Ovary (tissue), 9 donors: Measurements from ENCODE around the gene NSF. TPM values are rescaled to one million over a fixed set of nuclear protein-coding genes. Genes with fewer than 3 reads are reported as not detected.

Source experiments
- DNase-seq, 5 donors: peaks; one replicate each; pipeline ENCODE4 v3.0.0-alpha.2; 2019 to 2020
- H3K27ac ChIP-seq, 2 donors: fragments of 200-600 bp; one replicate each; pipeline versions ENCODE4 v1.5.1 to v1.8.0; 2019 to 2022
- H3K27me3 ChIP-seq: fragments of 200-600 bp; one replicate; pipeline ENCODE4 v1.8.0; 2022
- H3K36me3 ChIP-seq: fragments of 200-600 bp; sonication (generic); one replicate; pipeline ENCODE4 v1.5.1; 2019
- H3K4me1 ChIP-seq: one replicate; pipeline ENCODE4 v1.8.1; 2013; ENCODE audit warnings: mild to moderate bottlenecking, moderate library complexity; ENCODE audit not compliant: insufficient read depth
- H3K4me3 ChIP-seq: fragments of 200-600 bp; sonication (generic); one replicate; pipeline ENCODE4 v1.5.1; 2017
- H3K9me3 ChIP-seq, 2 donors: fragments of 200-600 bp in 1 of 2; sonication (generic) in 1 of 2; one replicate each; pipeline versions ENCODE4 v1.5.1 to v1.8.1; 2013 to 2019; ENCODE audit warnings: mild to moderate bottlenecking in 1 of 2, moderate library complexity in 1 of 2
- EP300 ChIP-seq: sonication (generic); formaldehyde crosslinking; IDR thresholded peaks from one replicate; pipeline ENCODE4 v1.6.1; 2017; ENCODE audit warnings: antibody characterized with exemption
- POLR2A ChIP-seq: fragments of 450-650 bp; IDR thresholded peaks from one replicate; pipeline ENCODE4 v1.6.1; 2017; ENCODE audit warnings: antibody characterized with exemption, mild to moderate bottlenecking, moderate library complexity
- WGBS, 3 donors: extraction: QIAGEN DNeasy Blood & Tissue Kit in 1 of 3; methylation state at CpG; one replicate each; pipeline versions ENCODE4 v1.1.5 to v1.1.7; 2013 to 2017; 5-methylcytosine and 5-hydroxymethylcytosine counted together
- intact Hi-C, 4 donors: fragments of 100-400 bp; cut with DNase I; formaldehyde crosslinking; loops; one replicate each; pipeline versions ENCODE4 v1.11.0 to v1.15.1; 2022 to 2023
- polyA plus RNA-seq, 2 donors: library from polyadenylated mRNA; stranded (reverse); fragments of 200-250 nt in 1 of 2; fragments of 350-450 nt in 1 of 2; fragmentation: Illumina TruSeq in 1 of 2; extraction: RNeasy Lipid Tissue Mini Kit (QIAGEN cat#74804) in 1 of 2; gene quantifications; one replicate each; pipeline ENCODE4 v1.2.3, GENCODE V29; 2013 to 2014
- total RNA-seq, 7 donors: library from RNA; depleted of rRNA in 2 of 7; stranded (reverse); fragments of >200 nt in 2 of 7; fragmentation: NEBNext Ultra II Directional in 3 of 7; extraction: Animal tissue kit (Norgen Biotek cat#: 25700) in 3 of 7; gene quantifications; one replicate each; pipeline versions ENCODE4 v1.1.0 to v1.2.4, GENCODE V29; 2016 to 2023
- TF ChIP-seq, protein P1 (sequence below), 3 donors: fragments of 450-650 bp in 2 of 3; fragments of 200-600 bp in 1 of 3; IDR thresholded peaks; one replicate each; pipeline versions ENCODE4 v1.5.1 to v1.8.0; 2016 to 2022; ENCODE audit warnings: antibody characterized with exemption in 3 of 3, mild to moderate bottlenecking in 1 of 3
- donor health status: DM: no; HTN: no; CAD: no; lungs with moderate emphysema.
- donor health status: DM: no; HTN: no; CAD: no.
- donor health status: Bipolar disorder and iron deficiency.
- donor health status: DM: yes; HTN: yes; CAD: no.
- donor health status: DM: no; HTN: no; CAD: no.
- donor health status: DM: yes; HTN: yes; CAD: no.

The NSF gene
- total and polyA plus RNA-seq, 9 donors: 6.6 to 33.3 (median 19.6) TPM

GRCh38 chr17:46796084-46796483 is 205.6 kb downstream of the NSF start:
- Histone ChIP-seq H3K36me3 (no peaks in the 10 kb centered on the region), H3K4me3 (no peak overlapping the region), H3K27ac (no peak overlapping the region), H3K4me1 (no peaks in the 10 kb centered on the region), H3K9me3 (no peaks in the 10 kb centered on the region), H3K27me3 (no peaks in the 10 kb centered on the region)
- DNase-seq: no peak
- intact Hi-C loops: no loop called here
- TF ChIP-seq, protein P1, sequence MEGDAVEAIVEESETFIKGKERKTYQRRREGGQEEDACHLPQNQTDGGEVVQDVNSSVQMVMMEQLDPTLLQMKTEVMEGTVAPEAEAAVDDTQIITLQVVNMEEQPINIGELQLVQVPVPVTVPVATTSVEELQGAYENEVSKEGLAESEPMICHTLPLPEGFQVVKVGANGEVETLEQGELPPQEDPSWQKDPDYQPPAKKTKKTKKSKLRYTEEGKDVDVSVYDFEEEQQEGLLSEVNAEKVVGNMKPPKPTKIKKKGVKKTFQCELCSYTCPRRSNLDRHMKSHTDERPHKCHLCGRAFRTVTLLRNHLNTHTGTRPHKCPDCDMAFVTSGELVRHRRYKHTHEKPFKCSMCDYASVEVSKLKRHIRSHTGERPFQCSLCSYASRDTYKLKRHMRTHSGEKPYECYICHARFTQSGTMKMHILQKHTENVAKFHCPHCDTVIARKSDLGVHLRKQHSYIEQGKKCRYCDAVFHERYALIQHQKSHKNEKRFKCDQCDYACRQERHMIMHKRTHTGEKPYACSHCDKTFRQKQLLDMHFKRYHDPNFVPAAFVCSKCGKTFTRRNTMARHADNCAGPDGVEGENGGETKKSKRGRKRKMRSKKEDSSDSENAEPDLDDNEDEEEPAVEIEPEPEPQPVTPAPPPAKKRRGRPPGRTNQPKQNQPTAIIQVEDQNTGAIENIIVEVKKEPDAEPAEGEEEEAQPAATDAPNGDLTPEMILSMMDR (IDR thresholded peaks at IDR 0.05): no peak
- TF ChIP-seq EP300 (no peak), POLR2A (no peak)
- WGBS, 3 donors: 63 to 70% (median 65%) methylated on average over 3 of the region's 3 CpGs

DNA sequence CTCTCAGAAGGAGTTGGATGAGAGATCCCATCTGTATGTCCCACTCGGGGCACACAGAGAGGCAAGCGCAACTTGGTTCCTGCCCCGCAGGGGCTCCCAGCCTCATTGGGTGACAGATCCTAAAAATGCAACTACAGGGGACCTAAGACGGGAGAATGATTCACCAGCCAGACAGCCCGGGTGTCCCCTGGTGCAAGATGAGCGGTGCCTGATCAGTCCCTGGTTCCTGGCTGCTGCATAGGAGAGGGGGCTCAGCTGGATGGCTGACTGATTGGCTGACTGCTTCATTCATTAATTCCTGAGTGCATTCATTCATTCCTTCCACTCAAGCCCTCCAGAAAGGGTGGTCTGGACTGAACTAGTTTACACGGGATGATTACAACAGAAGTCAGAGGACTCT is 206.1 kb downstream of the NSF start:
- Histone ChIP-seq H3K36me3 (no peaks in the 10 kb centered on the region), H3K4me1 (no peaks in the 10 kb centered on the region), H3K27me3 (no peaks in the 10 kb centered on the region), H3K4me3 (no peak overlapping the region), H3K9me3 (no peaks in the 10 kb centered on the region), H3K27ac (no peak overlapping the region)
- TF ChIP-seq EP300: no peak
- TF ChIP-seq, protein P1 (IDR thresholded peaks at IDR 0.05): no peak
- TF ChIP-seq POLR2A: no peak
- 66 to 75% (median 67%) methylated on average over 7 of the region's 7 CpGs for WGBS, 3 donors
- DNase-seq: no peak
- intact Hi-C loops: no loop called here

- no peaks in the 10 kb centered on the region for H3K4me1 ChIP-seq
- no peak overlapping the region for H3K4me3 ChIP-seq
- intact Hi-C loops: no loop called here
These were observed 206.6 kb downstream of the NSF start for GRCh38 chr17:46796956-46797530.

DNA sequence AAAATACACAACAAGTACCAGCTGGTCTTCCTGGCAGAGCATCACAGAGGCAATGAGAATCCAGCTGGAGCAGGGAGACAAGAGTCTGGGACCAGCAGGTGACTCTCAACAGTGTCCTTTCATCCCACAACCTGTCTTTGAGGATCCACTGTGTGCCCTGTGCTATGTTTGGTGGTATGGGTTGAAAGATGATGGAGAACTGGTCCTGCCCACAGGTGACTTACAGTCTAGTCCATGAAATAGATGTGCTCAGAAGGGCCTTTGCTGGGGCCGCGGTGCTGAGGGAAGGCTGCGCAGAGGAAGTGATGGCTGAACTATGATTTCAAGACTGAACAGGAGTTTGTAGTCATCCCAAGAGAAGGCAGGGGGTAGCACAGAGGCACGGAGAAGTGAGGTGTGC is 210.1 kb downstream of the NSF start:
- Histone ChIP-seq H3K9me3 (no peaks in the 10 kb centered on the region), H3K27me3 (no peaks in the 10 kb centered on the region), H3K27ac (no peak overlapping the region), H3K4me1 (no peaks in the 10 kb centered on the region), H3K36me3 (no peaks in the 10 kb centered on the region), H3K4me3 (no peak overlapping the region)
- DNase-seq: no peak
- intact Hi-C loops: no loop called here
- TF ChIP-seq EP300 (no peak), POLR2A (no peak)
- TF ChIP-seq, protein P1 (IDR thresholded peaks at IDR 0.05): no peak
- 93 to 96% (median 95%) methylated on average over 4 of the region's 4 CpGs for WGBS, 3 donors

More at GRCh38 chr17:46796956-46797530, 206.6 kb downstream of the NSF start:
- no peak for DNase-seq
- Histone ChIP-seq H3K27me3 (no peaks in the 10 kb centered on the region), H3K27ac (no peak overlapping the region), H3K9me3 (no peaks in the 10 kb centered on the region), H3K36me3 (no peaks in the 10 kb centered on the region)
- 30 to 48% (median 40%) methylated on average over 8 of the region's 8 CpGs for WGBS, 3 donors
- TF ChIP-seq, protein P1 (IDR thresholded peaks at IDR 0.05): no peak
- TF ChIP-seq EP300 (no peak), POLR2A (no peak)
